LNCaP clone FGC (cell line): ENCODE measurements around the gene ARHGAP23.
A peak's percentile ranks its signal among the peaks of the same experiment; 100 is the strongest.

Source experiments
- DNase-seq: peaks from one replicate; pipeline ENCODE4 v3.0.0-alpha.2; 2011; ENCODE audit warnings: low read depth
- H3K4me3 ChIP-seq: 2 replicates; pipeline ENCODE4 v1.5.1; 2011; ENCODE audit warnings: mild to moderate bottlenecking, low read depth, low read length, control low read depth
- TF ChIP-seq, protein P1 (sequence below): IDR thresholded peaks from 2 replicates; pipeline ENCODE4 v1.5.1; 2012; ENCODE audit warnings: mild to moderate bottlenecking; ENCODE audit not compliant: control insufficient read depth, insufficient read depth; ENCODE audit errors: extremely low read depth

Gene ARHGAP23

GRCh38 chr17:38450557-38451029 lies 22.3 kb downstream of the ARHGAP23 start:
- TF ChIP-seq, protein P1, sequence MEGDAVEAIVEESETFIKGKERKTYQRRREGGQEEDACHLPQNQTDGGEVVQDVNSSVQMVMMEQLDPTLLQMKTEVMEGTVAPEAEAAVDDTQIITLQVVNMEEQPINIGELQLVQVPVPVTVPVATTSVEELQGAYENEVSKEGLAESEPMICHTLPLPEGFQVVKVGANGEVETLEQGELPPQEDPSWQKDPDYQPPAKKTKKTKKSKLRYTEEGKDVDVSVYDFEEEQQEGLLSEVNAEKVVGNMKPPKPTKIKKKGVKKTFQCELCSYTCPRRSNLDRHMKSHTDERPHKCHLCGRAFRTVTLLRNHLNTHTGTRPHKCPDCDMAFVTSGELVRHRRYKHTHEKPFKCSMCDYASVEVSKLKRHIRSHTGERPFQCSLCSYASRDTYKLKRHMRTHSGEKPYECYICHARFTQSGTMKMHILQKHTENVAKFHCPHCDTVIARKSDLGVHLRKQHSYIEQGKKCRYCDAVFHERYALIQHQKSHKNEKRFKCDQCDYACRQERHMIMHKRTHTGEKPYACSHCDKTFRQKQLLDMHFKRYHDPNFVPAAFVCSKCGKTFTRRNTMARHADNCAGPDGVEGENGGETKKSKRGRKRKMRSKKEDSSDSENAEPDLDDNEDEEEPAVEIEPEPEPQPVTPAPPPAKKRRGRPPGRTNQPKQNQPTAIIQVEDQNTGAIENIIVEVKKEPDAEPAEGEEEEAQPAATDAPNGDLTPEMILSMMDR, result no peak
- no peak overlapping the region for H3K4me3 ChIP-seq
- DNase-seq, result no peak

- TF ChIP-seq, protein P1, result no peak
- H3K4me3 ChIP-seq, result no peak overlapping the region
These were observed 23.0 kb downstream of the ARHGAP23 start for GRCh38 chr17:38451030-38451839.

DNA sequence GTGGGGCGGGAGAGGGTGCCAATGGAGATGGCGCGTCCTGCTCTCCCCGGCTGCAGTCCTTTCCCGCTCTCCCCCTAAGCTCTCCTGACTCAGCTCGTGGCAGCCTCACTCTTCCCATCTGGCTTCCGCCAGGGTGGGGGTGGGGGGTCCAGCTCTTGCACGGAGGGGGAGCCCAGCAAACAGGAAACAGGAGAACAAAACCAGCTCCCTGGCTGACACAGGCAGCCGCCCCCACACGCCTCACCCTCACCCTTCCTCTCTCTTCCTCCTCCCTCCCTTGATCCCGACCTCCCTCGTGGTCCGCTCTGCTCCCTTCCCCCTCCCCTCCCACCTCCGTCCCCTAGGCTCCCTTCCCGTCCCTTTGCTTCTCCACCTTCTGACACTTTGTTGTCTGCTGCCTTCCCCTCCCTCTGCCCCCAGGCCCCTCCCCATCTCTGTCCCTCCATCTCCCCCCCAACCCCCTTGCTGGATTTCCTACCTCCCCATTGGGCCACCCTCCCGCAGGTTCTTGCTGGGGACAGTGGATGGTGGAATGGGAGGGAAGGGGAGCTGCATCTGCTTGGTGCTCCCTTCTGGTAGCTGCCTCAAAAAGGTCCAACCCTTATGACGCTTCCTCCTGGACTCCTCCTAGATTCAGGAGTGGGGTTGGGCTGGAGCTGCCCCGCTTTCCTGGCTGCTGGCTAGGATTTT lies 23.7 kb downstream of the ARHGAP23 start:
- H3K4me3 ChIP-seq, result no peak overlapping the region
- TF ChIP-seq, protein P1, result no peak
- DNase-seq, result no peak

More at GRCh38 chr17:38451030-38451839, 23.0 kb downstream of the ARHGAP23 start:
- no peak for DNase-seq

GRCh38 chr17:38452719-38453118 lies 24.5 kb downstream of the ARHGAP23 start:
- H3K4me3 ChIP-seq, result no peak overlapping the region
- TF ChIP-seq, protein P1, result no peak
- DNase-seq, result no peak

GRCh38 chr17:38453951-38454421 lies 25.7 kb downstream of the ARHGAP23 start:
- TF ChIP-seq, protein P1, result no peak
- DNase-seq, result no peak
- H3K4me3 ChIP-seq, result no peak overlapping the region

GRCh38 chr17:38454532-38454931 lies 26.3 kb downstream of the ARHGAP23 start:
- H3K4me3 ChIP-seq, result no peak overlapping the region
- peak; percentile 53 for DNase-seq

More at GRCh38 chr17:38454532-38454931, 26.3 kb downstream of the ARHGAP23 start:
- TF ChIP-seq, protein P1, result no peak
